PFSK-1 (cell line): ENCODE data around the gene WDR43.

Source experiments
- FOXP2 ChIP-seq: optimal IDR thresholded peaks from 2 replicates; pipeline ENCODE3; 2011; ENCODE audit warnings: borderline replicate concordance, control low read depth, inconsistent platforms; ENCODE audit not compliant: insufficient read depth; ENCODE audit errors: extremely low read length, extremely low read depth
- POLR2AphosphoS5 ChIP-seq: IDR thresholded peaks from 2 replicates; pipeline ENCODE4 v1.6.1; 2012; ENCODE audit warnings: low read depth, mild to moderate bottlenecking, control low read depth, low read length, moderate library complexity
- REST ChIP-seq, 2 experiments: IDR thresholded peaks; 2 replicates each; pipeline versions ENCODE4 v1.6.1 to v1.8.0; 2011 to 2012; ENCODE audit warnings: low read depth in 2 of 2, low read length in 2 of 2, control low read depth in 1 of 2, inconsistent platforms in 1 of 2, mild to moderate bottlenecking in 1 of 2, moderate library complexity in 1 of 2; ENCODE audit not compliant: insufficient read depth in 1 of 2
- SIN3A ChIP-seq: IDR thresholded peaks from 2 replicates; pipeline ENCODE4 v1.6.1; 2012; ENCODE audit warnings: mild to moderate bottlenecking, low read length, moderate library complexity, borderline replicate concordance; ENCODE audit not compliant: insufficient read depth
- TAF1 ChIP-seq: IDR thresholded peaks from 2 replicates; pipeline ENCODE4 v1.6.1; 2012; ENCODE audit warnings: low read length, control low read depth, borderline replicate concordance; ENCODE audit not compliant: insufficient read depth

The WDR43 gene

DNA sequence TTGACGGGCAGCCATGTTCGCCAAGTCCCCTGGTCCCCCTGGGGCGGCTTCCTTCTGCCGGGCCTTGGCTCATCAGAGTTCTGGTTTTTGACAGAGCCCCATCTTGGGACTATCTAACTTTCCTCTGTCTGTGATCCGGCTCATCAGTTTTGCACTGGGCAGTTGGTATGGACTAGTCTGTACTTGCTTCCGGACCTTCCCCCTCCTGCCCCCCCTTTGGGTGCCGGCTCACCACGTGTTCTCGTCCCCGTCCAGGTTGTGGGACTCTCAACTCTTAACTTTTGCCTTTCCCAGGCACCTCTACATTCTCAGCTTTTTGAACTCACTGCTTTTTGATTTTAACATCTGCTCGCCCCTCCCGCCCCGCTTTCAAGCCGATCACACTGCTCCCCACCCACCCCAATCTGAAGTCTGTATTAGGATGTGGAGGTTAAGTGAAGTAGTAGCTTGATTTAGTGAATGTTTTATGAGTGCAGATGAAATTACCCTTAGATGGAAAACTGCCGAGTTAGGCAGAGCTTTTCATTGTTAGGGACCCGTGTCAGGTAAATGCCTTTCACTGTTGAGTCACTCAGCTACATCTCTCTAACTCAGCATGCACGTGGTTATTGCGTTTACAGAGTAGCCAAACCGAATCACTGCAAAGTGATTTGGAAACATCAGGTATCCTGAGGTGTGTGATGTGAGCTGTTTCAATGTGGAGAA is 874 bp downstream of the WDR43 start:
- TF ChIP-seq SIN3A (peak; percentile 70; the same call in 1 of the 2 replicates), FOXP2 (no peak), REST (IDR thresholded peaks at IDR 0.05; ENCODE audit: insufficient read depth in 1 of 2, low read depth in 2 of 2, low read length in 2 of 2) (0 out of 4 replicates have a peak, but pooled peaks of 1 of the 2 experiments have one; percentile 13), TAF1 (peak; percentile 7; the same call in 1 of the 2 replicates), POLR2AphosphoS5 (peak; percentile 25)

GRCh38 chr2:28896906-28897305 is 2.4 kb downstream of the WDR43 start:
- TF ChIP-seq POLR2AphosphoS5: no peak

DNA sequence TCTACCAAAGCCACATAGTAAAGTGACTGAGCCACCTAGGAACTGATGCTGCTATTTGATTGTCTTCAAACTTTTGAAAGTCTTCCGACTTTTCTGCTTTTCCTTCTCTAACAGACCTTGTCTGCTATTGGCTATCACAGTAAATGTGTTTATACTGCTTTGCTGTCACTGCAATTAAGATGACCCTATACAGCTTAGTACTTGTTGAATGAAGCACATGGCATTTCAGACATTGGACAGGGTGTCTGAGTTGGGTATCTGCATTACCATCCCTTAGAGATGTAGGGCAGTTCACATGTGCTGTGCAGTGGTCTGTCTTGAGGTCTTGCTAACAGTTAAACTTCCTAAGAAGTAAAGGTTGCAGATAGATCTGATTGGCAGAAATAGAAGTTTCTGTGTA is 3.6 kb downstream of the WDR43 start:
- TF ChIP-seq POLR2AphosphoS5 (no peak), REST (IDR thresholded peaks at IDR 0.05; ENCODE audit: insufficient read depth in 1 of 2, low read depth in 2 of 2, low read length in 2 of 2) (no peak), FOXP2 (no peak), TAF1 (no peak), SIN3A (no peak)

- no peak for TF ChIP-seq TAF1
- no peak for TF ChIP-seq REST (IDR thresholded peaks at IDR 0.05; ENCODE audit: insufficient read depth in 1 of 2, low read depth in 2 of 2, low read length in 2 of 2)
- no peak for TF ChIP-seq POLR2AphosphoS5
- no peak for TF ChIP-seq FOXP2
- no peak for TF ChIP-seq SIN3A
Measured at GRCh38 chr2:28901202-28901601, 6.7 kb downstream of the WDR43 start.

GRCh38 chr2:28901841-28902240 is 7.4 kb downstream of the WDR43 start:
- TF ChIP-seq SIN3A: no peak
- TF ChIP-seq TAF1: no peak
- TF ChIP-seq POLR2AphosphoS5: no peak
- no peak for TF ChIP-seq REST (IDR thresholded peaks at IDR 0.05; ENCODE audit: insufficient read depth in 1 of 2, low read depth in 2 of 2, low read length in 2 of 2)
- TF ChIP-seq FOXP2: no peak
